Measurements from ENCODE around the gene CDADC1. TPM values are rescaled to one million over a fixed set of nuclear protein-coding genes. Genes with fewer than 3 reads are reported as not detected.

The CDADC1 gene
- total RNA-seq, 1 experiment from 2014 or later: 7.6 TPM

- Histone ChIP-seq H3K27me3 (ENCODE audit: insufficient read depth, low read length) (no peaks in the 10 kb centered on the region), H3K4me1 (ENCODE audit: control insufficient read depth in 1 of 2, insufficient read depth in 2 of 2, low read length in 2 of 2) (no peaks in the 10 kb centered on the region), H3K4me3 (replicated peaks in 1 of 2; ENCODE audit: low read depth in 1 of 2, low read length in 2 of 2) (no peak overlapping the region), H3K9ac (ENCODE audit: low read length) (no peak overlapping the region), H3K9me3 (ENCODE audit: control insufficient read depth in 1 of 2, insufficient read depth in 1 of 2, low read depth in 1 of 2, low read length in 2 of 2) (no peaks in the 10 kb centered on the region), H4K20me1 (ENCODE audit: insufficient read depth) (no peaks in the 10 kb centered on the region), H3K79me2 (ENCODE audit: insufficient read depth, low read length) (no peaks in the 10 kb centered on the region), H3K9me2 (ENCODE audit: insufficient read depth) (no peaks in the 10 kb centered on the region), H3K4me2 (ENCODE audit: low read length) (no peak overlapping the region), H3K27ac (ENCODE audit: low read depth, low read length) (no peak overlapping the region), H2AFZ (ENCODE audit: low read depth, low read length, poor library complexity, severe bottlenecking) (no peak overlapping the region), H3K36me3 (ENCODE audit: control insufficient read depth in 1 of 2, insufficient read depth in 2 of 2, low read length in 2 of 2) (no peaks in the 10 kb centered on the region)
- CTCF ChIA-PET: no interaction called here
- RAD21 ChIA-PET (ENCODE audit: low non-redundant PET in 1 of 2, low total read pairs in 2 of 2, uncharacterized antibody in 2 of 2, unreplicated experiment in 2 of 2): no interaction called here
- POLR2A ChIA-PET: no interaction called here
- intact Hi-C loops (cut with micrococcal nuclease): no loop called here
- ATAC-seq (no peak), DNase-seq (ENCODE audit: low read depth, low spot score) (no peak)
- TF ChIP-seq TCF7L2 (IDR thresholded peaks at IDR 0.05; ENCODE audit: borderline replicate concordance, extremely low read depth, insufficient read depth, insufficient read length) (no peak), EZH2 (IDR thresholded peaks at IDR 0.05) (no peak), YY1 (IDR thresholded peaks at IDR 0.05; ENCODE audit: extremely low read depth, insufficient replicate concordance, low read depth, low read length) (no peak), SP1 (IDR thresholded peaks at IDR 0.05; ENCODE audit: low read depth) (no peak), POLR2AphosphoS5 (IDR thresholded peaks at IDR 0.05; ENCODE audit: low read depth, low read length) (no peak), CBX3 (IDR thresholded peaks at IDR 0.05; ENCODE audit: low read depth) (no peak), MAX (IDR thresholded peaks at IDR 0.05) (no peak), CEBPB (IDR thresholded peaks at IDR 0.05; ENCODE audit: low read depth) (no peak), ELF1 (IDR thresholded peaks at IDR 0.05; ENCODE audit: borderline replicate concordance, low read depth) (no peak), FOSL1 (IDR thresholded peaks at IDR 0.05; ENCODE audit: low read depth) (no peak), ATF3 (IDR thresholded peaks at IDR 0.05) (no peak)
- TF ChIP-seq, protein P1, sequence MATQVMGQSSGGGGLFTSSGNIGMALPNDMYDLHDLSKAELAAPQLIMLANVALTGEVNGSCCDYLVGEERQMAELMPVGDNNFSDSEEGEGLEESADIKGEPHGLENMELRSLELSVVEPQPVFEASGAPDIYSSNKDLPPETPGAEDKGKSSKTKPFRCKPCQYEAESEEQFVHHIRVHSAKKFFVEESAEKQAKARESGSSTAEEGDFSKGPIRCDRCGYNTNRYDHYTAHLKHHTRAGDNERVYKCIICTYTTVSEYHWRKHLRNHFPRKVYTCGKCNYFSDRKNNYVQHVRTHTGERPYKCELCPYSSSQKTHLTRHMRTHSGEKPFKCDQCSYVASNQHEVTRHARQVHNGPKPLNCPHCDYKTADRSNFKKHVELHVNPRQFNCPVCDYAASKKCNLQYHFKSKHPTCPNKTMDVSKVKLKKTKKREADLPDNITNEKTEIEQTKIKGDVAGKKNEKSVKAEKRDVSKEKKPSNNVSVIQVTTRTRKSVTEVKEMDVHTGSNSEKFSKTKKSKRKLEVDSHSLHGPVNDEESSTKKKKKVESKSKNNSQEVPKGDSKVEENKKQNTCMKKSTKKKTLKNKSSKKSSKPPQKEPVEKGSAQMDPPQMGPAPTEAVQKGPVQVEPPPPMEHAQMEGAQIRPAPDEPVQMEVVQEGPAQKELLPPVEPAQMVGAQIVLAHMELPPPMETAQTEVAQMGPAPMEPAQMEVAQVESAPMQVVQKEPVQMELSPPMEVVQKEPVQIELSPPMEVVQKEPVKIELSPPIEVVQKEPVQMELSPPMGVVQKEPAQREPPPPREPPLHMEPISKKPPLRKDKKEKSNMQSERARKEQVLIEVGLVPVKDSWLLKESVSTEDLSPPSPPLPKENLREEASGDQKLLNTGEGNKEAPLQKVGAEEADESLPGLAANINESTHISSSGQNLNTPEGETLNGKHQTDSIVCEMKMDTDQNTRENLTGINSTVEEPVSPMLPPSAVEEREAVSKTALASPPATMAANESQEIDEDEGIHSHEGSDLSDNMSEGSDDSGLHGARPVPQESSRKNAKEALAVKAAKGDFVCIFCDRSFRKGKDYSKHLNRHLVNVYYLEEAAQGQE (IDR thresholded peaks at IDR 0.05; ENCODE audit: low read depth): no peak
- TF ChIP-seq, protein P2, sequence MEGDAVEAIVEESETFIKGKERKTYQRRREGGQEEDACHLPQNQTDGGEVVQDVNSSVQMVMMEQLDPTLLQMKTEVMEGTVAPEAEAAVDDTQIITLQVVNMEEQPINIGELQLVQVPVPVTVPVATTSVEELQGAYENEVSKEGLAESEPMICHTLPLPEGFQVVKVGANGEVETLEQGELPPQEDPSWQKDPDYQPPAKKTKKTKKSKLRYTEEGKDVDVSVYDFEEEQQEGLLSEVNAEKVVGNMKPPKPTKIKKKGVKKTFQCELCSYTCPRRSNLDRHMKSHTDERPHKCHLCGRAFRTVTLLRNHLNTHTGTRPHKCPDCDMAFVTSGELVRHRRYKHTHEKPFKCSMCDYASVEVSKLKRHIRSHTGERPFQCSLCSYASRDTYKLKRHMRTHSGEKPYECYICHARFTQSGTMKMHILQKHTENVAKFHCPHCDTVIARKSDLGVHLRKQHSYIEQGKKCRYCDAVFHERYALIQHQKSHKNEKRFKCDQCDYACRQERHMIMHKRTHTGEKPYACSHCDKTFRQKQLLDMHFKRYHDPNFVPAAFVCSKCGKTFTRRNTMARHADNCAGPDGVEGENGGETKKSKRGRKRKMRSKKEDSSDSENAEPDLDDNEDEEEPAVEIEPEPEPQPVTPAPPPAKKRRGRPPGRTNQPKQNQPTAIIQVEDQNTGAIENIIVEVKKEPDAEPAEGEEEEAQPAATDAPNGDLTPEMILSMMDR (IDR thresholded peaks at IDR 0.05 in 2 of 3, conservative IDR thresholded peaks at IDR 0.05 in 1 of 3; ENCODE audit: borderline replicate concordance in 1 of 3, insufficient read depth in 1 of 3, low read depth in 2 of 3, low read length in 2 of 3): no peak
- no TSS peak for BruUV-seq (replicated peaks)
Measured at GRCh38 chr13:49288458-49288857, 40.7 kb downstream of the CDADC1 start.
